HepG2 (cell line): ENCODE data around the gene MYO15A. TPM values are rescaled to one million over a fixed set of nuclear protein-coding genes. Genes with fewer than 3 reads are reported as not detected.

Experiments used
- AGO2 ChIP-seq: fragments of 200-400 bp; formaldehyde crosslinking; optimal IDR thresholded peaks from 2 replicates; pipeline ENCODE3; 2017; ENCODE audit warnings: mild to moderate bottlenecking, low read depth, low read length, moderate library complexity
- CREB1 ChIP-seq, 2 experiments: fragments of 450-650 bp in 1 of 2; IDR thresholded peaks; 2 replicates each; pipeline ENCODE4 v1.6.1; 2016 to 2017; ENCODE audit warnings: control low read depth in 1 of 2, mild to moderate bottlenecking in 1 of 2, missing compliant biosample characterization in 1 of 2, missing genetic modification characterization in 1 of 2
- DMAP1 ChIP-seq: IDR thresholded peaks from 2 replicates; pipeline ENCODE4 v1.6.1; 2016
- EP300 ChIP-seq, 3 experiments: sonication (generic) in 1 of 3; formaldehyde crosslinking in 1 of 3; IDR thresholded peaks; 2 replicates each; pipeline versions ENCODE4 v1.5.1 to v1.6.1; 2011 to 2020; ENCODE audit warnings: low read depth in 2 of 3, low read length in 2 of 3, borderline replicate concordance in 1 of 3, improper control_type of control experiment in 1 of 3, mild to moderate bottlenecking in 1 of 3, missing genetic modification reagents in 1 of 3, moderate library complexity in 1 of 3
- ETV5 ChIP-seq: IDR thresholded peaks from 2 replicates; pipeline ENCODE4 v1.6.1; 2018; ENCODE audit warnings: missing biosample characterization, missing genetic modification reagents, inconsistent platforms, borderline replicate concordance
- HNRNPL ChIP-seq: fragments of 200-400 bp; formaldehyde crosslinking; IDR thresholded peaks from 2 replicates; pipeline ENCODE4 v1.6.1; 2017; ENCODE audit warnings: mild to moderate bottlenecking, low read depth, low read length
- NFE2L2 ChIP-seq: fragments of 150-350 bp; IDR thresholded peaks from 2 replicates; pipeline ENCODE4 v1.6.1; 2014; ENCODE audit warnings: low read length
- NPAS2 ChIP-seq: sonication (generic); formaldehyde crosslinking; IDR thresholded peaks from 2 replicates; pipeline ENCODE4 v1.8.0; 2022; ENCODE audit warnings: mild to moderate bottlenecking, missing genetic modification reagents, borderline replicate concordance
- PHF21A ChIP-seq: sonication (generic); formaldehyde crosslinking; IDR thresholded peaks from 2 replicates; pipeline ENCODE4 v1.5.0; 2020; ENCODE audit warnings: mild to moderate bottlenecking, missing genetic modification reagents
- TAF1 ChIP-seq: sonication (generic); formaldehyde crosslinking; IDR thresholded peaks from 2 replicates; pipeline ENCODE4 v1.4.0; 2020; ENCODE audit warnings: missing genetic modification reagents
- TEAD3 ChIP-seq: optimal IDR thresholded peaks from 2 replicates; pipeline ENCODE3; 2016; ENCODE audit warnings: borderline replicate concordance
- ZFP90 ChIP-seq: sonication (generic); formaldehyde crosslinking; IDR thresholded peaks from 2 replicates; pipeline ENCODE4 v1.8.0; 2022; ENCODE audit warnings: missing genetic modification reagents, mild to moderate bottlenecking, inconsistent platforms, borderline replicate concordance
- ZNF30 ChIP-seq: sonication (generic); formaldehyde crosslinking; IDR thresholded peaks from 2 replicates; pipeline ENCODE4 v1.5.0; 2020; ENCODE audit warnings: mild to moderate bottlenecking, missing genetic modification reagents
- ZNF333 ChIP-seq: sonication (generic); formaldehyde crosslinking; IDR thresholded peaks from 2 replicates; pipeline ENCODE4 v1.4.0; 2020; ENCODE audit warnings: mild to moderate bottlenecking, missing genetic modification reagents, borderline replicate concordance
- ZNF674 ChIP-seq: sonication (generic); formaldehyde crosslinking; IDR thresholded peaks from 2 replicates; pipeline ENCODE4 v1.5.0; 2020; ENCODE audit warnings: low read depth, mild to moderate bottlenecking, missing genetic modification reagents
- ZNF883 ChIP-seq: sonication (generic); formaldehyde crosslinking; IDR thresholded peaks from 2 replicates; pipeline ENCODE4 v1.5.1; 2020; ENCODE audit warnings: mild to moderate bottlenecking, missing genetic modification reagents; ENCODE audit errors: not compliant biosample characterization
- polyA plus RNA-seq, 8 experiments: library from polyadenylated mRNA; depleted of rRNA in 3 of 8; stranded (reverse) in 7 of 8; unstranded in 1 of 8; fragments of >200 nt; fragmentation: Illumina TruSeq in 4 of 8; extraction: Trizol in 4 of 8; gene quantifications; 2 replicates each; pipeline versions ENCODE4 v1.2.1 to v1.2.3, GENCODE V29; 2011 to 2016; ENCODE audit warnings: low read depth in 4 of 8, missing spikeins in 1 of 8, mixed read lengths in 1 of 8; ENCODE audit not compliant: insufficient read depth in 1 of 8
- total RNA-seq, 5 experiments: library from RNA; depleted of rRNA; stranded (reverse); fragments of >200 nt; fragmentation: Illumina TruSeq; extraction: Trizol; gene quantifications; 2 replicates each; pipeline ENCODE4 v1.2.3, GENCODE V29; 2016; ENCODE audit warnings: low read depth in 1 of 5
- TF ChIP-seq, protein P1 (sequence below): sonication (generic); formaldehyde crosslinking; IDR thresholded peaks from 2 replicates; pipeline ENCODE4 v1.5.0; 2020; ENCODE audit warnings: missing genetic modification reagents
- TF ChIP-seq, protein P2 (sequence below): sonication (generic); formaldehyde crosslinking; conservative IDR thresholded peaks from 2 replicates; pipeline ENCODE4 v1.4.0; 2020; ENCODE audit warnings: missing genetic modification reagents
- TF ChIP-seq, protein P3 (sequence below): sonication (generic); formaldehyde crosslinking; IDR thresholded peaks from 2 replicates; pipeline ENCODE4 v1.4.0; 2020; ENCODE audit warnings: mild to moderate bottlenecking, missing genetic modification reagents, borderline replicate concordance

The MYO15A gene
- total and polyA plus RNA-seq, 2 of the 13 experiments (the other 11 are each of a cell fraction or from before 2014, with no cell fraction given) = 0.07 to 0.20 TPM

DNA sequence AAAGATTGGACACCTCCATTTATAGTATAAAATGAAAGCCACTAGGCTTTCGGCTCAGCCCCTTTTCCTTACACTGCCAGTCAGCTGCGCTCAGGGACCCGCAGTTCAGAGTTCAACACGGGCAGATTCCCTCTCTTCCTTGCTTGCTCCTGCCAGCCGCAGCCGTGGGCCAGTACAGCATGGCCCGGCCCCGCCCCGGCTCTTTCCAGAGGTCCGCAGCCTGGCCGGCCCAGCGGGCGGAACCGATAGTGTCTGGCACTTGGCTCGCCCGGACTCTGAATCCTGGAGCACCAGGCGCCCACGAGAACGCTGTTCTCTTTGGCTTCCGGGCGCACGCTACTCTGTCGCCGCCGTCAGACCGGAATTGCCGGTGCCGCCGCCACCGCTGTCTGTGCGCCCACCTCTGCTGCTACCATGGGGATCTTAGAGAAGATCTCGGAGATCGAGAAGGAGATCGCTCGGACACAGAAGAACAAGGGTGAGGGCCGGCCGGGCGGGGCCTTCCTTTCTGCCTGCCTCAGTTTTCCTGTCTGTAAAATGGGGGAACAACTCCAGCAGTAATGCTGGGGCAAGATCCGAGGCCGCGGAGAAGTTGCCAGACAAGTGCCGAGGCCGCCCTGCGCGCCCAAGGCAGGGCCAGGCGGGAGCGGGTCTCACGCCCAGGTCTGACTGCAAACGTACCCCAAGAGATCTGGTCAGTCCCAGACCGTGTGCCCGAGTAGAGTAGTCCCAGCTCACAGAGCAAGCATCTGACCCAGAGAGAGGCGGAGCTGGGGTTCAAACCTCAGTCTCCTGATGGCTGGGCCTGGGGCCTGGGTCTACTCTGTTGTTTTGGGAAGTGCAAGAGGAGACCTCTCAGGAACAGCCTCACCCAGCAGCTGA lies 20.7 kb upstream of the MYO15A start, which contains the start of gene DRG2 (continued):
- TF ChIP-seq ZNF333 (no peak), HNRNPL (peak; percentile 93), EP300 (IDR thresholded peaks at IDR 0.05; ENCODE audit: low read depth in 2 of 2, low read length in 2 of 2) (peak in 1 of 2 experiments; percentile 64; a peak in 2 of 4 replicates), EP300 (CRISPR knock-in tag; IDR thresholded peaks at IDR 0.05; ENCODE audit: borderline replicate concordance) (peak; percentile 51; the same call in 1 of the 2 replicates), PHF21A (CRISPR knock-in tag) (peak; percentile 99), DMAP1 (CRISPR knock-in tag) (peak; percentile 96), AGO2 (peak; percentile 47), ZNF30 (CRISPR knock-in tag) (no peak), TEAD3 (peak; percentile 84), ZNF883 (peak; percentile 40), ZFP90 (CRISPR knock-in tag) (peak; percentile 87), CREB1 (IDR thresholded peaks at IDR 0.05) (peak; percentile 50), CREB1 (CRISPR knock-in tag; IDR thresholded peaks at IDR 0.05) (peak; percentile 82), ETV5 (peak; percentile 88), TAF1 (CRISPR knock-in tag) (peak; percentile 85), NFE2L2 (no peak), ZNF674 (CRISPR knock-in tag) (no peak), NPAS2 (CRISPR knock-in tag) (no peak)
- TF ChIP-seq, protein P1, sequence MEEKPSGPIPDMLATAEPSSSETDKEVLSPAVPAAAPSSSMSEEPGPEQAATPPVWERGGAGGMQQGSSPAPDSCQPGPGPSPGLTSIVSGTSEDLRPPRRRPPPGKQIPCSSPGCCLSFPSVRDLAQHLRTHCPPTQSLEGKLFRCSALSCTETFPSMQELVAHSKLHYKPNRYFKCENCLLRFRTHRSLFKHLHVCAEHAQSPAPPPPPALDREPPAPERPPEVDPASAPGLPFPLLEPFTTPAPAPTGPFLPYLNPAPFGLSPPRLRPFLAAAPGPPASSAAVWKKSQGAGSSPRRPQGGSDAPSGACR = peak; percentile 88
- TF ChIP-seq, protein P2, sequence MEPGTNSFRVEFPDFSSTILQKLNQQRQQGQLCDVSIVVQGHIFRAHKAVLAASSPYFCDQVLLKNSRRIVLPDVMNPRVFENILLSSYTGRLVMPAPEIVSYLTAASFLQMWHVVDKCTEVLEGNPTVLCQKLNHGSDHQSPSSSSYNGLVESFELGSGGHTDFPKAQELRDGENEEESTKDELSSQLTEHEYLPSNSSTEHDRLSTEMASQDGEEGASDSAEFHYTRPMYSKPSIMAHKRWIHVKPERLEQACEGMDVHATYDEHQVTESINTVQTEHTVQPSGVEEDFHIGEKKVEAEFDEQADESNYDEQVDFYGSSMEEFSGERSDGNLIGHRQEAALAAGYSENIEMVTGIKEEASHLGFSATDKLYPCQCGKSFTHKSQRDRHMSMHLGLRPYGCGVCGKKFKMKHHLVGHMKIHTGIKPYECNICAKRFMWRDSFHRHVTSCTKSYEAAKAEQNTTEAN (CRISPR knock-in tag) = no peak
- TF ChIP-seq, protein P3, sequence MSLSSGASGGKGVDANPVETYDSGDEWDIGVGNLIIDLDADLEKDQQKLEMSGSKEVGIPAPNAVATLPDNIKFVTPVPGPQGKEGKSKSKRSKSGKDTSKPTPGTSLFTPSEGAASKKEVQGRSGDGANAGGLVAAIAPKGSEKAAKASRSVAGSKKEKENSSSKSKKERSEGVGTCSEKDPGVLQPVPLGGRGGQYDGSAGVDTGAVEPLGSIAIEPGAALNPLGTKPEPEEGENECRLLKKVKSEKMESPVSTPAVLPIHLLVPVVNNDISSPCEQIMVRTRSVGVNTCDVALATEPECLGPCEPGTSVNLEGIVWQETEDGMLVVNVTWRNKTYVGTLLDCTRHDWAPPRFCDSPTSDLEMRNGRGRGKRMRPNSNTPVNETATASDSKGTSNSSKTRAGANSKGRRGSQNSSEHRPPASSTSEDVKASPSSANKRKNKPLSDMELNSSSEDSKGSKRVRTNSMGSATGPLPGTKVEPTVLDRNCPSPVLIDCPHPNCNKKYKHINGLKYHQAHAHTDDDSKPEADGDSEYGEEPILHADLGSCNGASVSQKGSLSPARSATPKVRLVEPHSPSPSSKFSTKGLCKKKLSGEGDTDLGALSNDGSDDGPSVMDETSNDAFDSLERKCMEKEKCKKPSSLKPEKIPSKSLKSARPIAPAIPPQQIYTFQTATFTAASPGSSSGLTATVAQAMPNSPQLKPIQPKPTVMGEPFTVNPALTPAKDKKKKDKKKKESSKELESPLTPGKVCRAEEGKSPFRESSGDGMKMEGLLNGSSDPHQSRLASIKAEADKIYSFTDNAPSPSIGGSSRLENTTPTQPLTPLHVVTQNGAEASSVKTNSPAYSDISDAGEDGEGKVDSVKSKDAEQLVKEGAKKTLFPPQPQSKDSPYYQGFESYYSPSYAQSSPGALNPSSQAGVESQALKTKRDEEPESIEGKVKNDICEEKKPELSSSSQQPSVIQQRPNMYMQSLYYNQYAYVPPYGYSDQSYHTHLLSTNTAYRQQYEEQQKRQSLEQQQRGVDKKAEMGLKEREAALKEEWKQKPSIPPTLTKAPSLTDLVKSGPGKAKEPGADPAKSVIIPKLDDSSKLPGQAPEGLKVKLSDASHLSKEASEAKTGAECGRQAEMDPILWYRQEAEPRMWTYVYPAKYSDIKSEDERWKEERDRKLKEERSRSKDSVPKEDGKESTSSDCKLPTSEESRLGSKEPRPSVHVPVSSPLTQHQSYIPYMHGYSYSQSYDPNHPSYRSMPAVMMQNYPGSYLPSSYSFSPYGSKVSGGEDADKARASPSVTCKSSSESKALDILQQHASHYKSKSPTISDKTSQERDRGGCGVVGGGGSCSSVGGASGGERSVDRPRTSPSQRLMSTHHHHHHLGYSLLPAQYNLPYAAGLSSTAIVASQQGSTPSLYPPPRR = peak; percentile 77; the same call in 1 of the 2 replicates
